Amygdala (tissue), 56 donors: ENCODE results near the gene GLRA1.
A peak's percentile ranks its signal among the peaks of the same experiment; 100 is the strongest.
"Not testable (repeated sequence)": the region's sequence is repeated elsewhere in the genome, so short reads cannot be mapped to it uniquely, and the experiment has no call there.

Experiments
- DNase-seq, 56 donors: peaks; one replicate each; lab custom pipeline; 2025; lab: John Stamatoyannopoulos, UW

The GLRA1 gene

DNA sequence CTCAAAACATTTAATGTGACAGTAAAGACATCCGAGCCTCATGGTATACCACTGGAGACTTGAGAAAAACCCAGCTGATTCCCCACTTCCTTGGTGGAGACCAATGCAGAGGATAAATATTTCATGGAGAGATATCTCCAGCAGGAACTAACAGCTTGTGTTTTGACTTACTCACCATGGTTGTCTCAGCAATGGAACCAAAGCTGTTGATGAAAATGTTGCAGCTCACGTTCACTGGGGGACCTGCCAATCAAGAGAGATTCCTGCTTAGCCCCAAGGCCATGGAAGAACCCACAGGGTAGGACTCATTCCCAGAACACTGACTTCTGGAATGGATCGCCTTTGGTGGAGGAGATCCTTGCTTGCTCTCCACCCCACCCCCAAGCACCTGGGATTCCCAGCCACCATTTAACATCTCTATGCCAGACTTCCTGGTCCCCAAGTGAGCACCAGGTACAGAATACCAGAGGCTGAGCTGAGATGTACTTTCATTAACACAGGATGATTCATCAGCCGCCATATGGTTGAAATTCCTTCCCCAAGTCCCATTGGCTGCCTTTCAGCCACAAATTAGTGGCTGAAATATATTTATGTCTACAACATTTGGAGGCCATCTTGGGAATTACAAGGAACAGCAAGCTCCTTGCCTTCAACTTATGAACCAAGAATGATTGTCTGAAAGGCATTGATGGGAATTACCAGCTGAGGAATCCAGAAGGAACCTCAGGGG, 37.9 kb downstream of the GLRA1 start:
- DNase-seq, result no peak

DNA sequence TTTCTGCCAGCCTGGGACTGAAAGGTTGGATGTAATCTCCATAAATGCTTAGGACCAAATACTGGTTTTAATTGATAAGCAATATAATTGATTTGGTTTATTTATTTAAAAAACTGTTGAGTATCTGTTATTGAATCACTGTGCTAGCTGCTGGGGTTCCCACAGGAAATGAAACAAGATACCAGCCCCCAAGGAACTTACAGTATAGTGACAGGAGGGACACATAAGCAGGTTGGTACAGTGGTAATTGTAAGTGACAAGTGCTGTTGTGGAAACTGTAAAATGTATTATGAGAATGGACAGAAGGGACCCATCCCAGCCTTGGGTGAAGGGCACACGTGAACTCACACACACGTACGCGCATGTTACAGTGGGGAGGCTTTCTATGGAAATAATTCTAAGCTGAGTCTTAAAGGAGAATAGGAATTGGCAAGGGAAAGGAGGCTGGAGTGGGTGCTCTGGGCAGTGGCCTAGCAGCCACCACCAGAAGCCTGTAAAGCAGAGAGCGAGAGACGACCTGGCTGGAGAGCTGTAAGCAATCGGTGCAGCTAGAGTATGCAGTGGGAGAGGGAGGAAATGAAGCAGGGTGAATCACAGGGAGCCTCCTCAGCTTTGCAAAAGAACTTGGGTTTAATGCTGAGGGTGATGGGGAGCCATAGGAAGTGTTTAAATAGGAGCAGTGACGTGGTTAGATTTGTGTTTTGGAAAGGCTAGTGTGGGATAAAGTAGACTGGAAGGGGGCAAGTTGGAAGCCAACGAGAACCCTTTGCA, 39.3 kb downstream of the GLRA1 start:
- no peak for DNase-seq

DNA sequence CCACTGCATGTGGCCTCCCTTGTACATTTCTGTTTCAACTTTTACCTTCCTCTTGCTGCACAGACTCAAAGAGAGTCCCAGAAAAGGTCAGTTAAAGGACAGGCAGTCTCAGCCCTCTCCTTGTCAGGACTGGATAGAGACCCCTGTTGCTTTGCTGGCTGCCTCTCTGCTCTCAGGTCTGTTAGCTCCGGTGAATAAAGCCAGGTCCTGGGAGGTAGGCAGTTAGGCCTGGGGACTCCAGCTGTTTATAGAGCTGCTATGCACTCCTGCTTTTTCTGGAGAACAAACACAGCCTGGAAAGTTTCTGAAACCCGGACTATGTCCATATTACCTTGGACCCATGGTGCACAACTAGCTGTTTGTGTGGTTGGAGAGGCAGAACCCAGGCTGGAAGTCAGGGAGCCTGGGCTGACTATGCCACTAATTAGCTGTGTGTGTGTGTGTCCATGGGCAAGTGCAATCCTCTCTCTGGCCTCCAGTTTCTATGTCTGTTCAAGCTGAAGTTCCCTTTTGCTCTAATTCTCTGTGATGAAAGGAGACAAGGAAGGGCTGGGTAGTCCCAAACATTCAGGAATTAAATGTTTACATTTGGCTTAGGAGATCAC, 42.9 kb downstream of the GLRA1 start:
- no peak for DNase-seq

DNA sequence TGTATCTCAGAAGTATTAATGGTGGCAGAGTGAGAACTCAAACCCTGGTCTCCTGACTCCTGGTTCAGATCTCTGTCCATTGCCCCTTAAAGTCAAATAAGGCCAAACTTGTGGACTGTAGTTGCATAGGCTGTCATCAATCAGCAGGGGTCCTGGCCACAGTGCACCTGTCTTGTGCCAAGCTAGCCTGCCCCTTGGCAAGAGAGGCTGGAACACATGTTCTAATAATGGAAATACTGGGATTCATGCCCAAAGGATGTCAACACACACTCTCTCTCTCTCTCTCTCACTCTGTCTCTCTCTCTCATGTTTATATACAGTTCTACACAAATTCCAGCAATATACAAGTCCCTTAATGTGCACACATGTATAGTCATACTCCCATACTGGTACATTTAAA, 44.3 kb downstream of the GLRA1 start:
- peak in 8 of 56 donors; percentile 0 to 30 (median 5) for DNase-seq

DNA sequence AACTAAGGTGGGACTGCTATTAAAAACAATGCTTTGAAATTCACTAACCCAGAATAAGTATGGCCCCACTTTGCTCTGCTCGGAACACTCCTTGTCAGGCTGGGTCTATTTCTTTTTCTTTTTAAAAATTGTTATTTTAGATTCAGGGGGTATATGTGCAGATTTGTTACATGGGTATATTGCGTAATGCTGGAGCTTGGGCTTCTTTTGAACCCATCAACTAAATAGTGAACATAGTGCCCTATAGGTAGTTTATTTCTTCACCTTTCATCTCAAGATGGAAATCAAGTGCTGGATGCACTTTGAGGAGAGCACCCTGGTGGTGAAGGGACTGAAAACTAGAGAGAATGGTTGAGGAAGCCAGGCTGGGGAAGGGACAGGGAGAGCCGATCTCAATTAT, 51.0 kb downstream of the GLRA1 start:
- no peak for DNase-seq

DNA sequence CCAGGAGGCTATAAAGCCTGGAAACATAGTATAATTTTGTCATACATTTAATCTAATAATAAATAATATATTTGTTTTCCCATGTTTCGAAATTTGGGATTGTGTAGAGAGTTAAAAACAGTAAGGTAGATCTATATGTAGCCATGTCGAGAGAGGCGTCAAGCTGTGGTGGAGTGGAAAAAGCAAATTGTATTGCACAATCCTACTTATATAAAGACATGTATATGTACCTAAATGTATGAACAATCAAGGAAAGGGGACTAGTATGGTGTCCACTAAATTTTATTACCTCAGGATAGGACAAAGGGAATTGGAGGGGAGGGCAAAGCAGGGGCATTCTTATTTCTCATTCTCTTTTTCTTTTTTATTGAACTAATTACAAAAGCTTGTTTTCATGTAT, 52.0 kb downstream of the GLRA1 start:
- DNase-seq, result no peak

DNA sequence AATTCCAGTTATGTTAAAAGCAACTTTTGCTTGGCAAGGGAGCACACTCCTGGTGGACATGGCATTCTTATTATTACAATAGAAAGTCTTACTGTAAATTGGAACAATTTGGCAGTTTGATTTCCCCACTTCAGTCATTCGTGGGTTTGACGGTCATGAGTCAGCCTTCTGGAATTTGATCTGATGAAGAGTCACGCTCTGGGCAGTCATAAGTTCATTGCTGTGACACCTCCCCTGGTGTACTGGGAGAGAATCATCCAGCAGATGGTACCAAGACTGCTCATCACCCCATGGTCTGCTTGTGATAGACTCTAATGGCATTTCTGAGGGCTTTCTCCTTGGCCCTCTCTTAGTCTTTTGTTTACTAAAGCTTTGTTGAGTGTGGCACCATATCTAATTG, 53.8 kb downstream of the GLRA1 start:
- DNase-seq, result no peak

DNA sequence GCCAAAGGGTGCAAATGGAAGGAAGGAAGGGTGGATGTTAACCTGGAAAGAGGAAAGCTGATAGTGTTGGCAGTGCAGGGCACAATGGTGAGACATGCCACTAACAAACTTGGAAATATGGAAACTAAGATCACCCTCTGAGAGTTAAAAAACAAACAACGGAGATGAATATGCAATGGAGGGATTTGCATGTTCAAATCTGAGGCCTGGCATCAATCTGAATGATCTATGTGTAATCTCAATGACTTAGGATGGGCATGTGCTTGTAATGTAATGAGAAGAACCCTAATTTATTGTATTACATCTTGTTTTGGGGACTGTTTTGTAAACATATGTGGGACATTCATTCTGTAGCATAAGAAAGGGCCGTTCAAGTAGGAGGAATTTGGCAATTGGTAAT, 54.4 kb downstream of the GLRA1 start:
- no peak for DNase-seq

DNA sequence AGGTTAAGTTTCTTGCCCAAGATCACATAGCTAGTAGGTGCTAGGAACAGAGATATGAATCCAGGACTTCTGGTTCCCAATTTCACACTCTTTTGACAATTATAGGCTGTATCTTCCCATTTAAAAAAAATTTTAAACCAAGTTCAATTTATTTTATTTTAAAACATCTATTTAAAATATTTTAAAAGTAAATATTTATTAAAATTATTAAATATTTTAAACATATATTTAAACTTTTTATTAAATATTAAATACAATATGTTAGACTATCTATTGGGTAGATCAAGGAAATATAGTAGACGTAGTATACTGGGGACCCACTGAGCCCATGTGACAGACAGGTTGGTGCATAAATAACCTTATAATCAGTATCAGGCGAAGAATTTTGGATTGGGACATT, 54.8 kb downstream of the GLRA1 start:
- DNase-seq, result no peak

DNA sequence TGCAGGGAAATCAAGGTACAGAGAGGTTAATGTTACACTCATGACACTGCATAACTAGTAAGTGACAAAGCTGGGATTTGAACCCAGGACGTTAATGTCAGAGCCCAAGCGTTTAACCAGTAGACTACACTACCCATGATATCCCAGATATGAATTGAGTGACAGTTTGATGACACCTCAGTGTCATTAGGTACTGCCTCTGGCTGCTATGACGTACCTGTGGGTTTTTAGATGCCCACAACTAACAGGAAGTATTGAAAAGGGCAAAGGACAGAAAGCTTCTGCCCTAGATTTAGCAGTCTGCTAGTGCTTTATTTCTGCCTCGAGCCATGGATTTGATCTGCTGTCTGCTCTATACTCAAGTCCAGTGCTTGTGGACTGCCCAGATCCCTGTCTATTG, 56.2 kb downstream of the GLRA1 start:
- DNase-seq, result no peak

DNA sequence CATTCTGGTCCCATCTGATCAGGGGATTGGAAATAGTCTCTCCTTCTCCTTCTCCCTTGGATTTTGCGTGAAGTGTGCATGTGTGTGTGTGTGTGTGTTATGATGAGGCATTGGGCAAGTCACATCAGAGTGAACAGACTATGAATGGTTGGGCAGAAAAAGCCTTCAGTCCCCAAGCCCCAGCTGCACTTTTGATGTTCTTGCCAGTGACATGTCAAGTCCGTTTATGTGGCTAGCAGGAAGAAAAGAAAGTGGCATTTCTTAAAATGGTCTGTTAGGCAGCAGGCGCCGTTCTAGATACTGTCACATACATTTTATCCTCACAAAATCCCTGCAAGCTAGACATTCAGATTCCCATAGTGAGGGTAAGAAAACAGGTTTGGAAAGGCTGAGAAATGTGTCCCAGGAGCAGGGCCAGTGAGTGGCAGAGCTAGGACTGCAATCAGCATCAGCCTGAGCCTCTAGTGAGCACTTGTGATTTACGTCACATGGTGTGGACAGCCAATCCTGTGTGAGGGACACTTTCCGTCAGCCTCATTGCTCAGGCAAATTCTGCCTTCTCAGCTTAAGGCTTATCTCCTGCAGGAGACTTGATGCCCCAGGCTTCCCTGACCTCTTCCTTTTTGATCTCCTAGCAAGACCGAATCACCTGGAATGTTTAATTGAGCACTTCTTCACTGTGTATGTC, 60.4 kb downstream of the GLRA1 start:
- no peak for DNase-seq

DNA sequence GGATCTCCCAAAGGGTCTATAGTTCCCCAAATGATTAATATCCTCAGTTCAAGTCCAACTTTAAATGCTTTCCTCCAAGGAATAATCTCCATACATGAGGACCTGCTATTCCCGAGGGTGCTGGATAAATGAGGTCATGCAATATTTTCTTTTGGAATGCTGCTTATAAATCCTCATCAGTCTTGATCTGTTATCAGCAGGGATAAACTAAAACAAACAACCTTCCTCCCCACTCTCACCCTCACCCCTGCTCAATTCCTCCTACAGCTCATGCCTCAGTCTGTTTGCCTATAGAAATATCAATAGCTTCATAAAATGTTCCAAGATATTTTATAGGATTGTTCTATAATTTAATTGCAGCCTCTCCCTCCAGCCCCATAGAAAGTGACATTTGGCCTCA, 61.1 kb downstream of the GLRA1 start:
- no peak for DNase-seq

DNA sequence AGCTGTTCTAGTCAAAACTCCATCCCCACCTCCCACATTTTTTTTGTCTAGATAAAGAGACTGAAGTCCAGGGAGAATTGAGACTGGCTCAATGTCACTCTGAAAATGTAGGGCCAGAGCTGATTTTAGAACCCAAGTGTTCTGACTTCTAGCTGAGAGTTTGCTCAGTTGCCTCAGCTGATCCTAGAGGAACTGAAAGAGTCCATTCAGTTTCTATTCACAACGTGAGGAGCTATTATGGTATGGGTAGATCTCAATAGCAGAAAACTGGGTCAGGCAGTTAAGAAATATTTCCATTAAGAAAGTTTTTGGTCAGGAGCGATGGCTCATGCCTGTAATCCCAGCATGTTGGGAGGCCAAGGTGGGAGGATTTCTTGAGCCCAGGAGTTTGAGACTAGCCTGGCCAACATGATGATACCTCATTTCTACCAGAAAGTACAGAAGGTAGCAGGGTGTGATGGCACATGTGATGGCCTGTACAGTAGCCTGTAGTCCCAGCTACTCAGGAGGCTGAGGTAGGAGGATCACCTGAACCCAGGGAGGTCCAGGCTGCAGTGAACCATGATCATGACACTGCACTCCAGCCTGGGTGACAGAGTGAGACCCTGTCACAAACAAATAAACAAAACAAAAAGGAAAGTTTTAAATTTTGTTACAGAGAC, 61.7 kb downstream of the GLRA1 start:
- DNase-seq, result no peak

DNA sequence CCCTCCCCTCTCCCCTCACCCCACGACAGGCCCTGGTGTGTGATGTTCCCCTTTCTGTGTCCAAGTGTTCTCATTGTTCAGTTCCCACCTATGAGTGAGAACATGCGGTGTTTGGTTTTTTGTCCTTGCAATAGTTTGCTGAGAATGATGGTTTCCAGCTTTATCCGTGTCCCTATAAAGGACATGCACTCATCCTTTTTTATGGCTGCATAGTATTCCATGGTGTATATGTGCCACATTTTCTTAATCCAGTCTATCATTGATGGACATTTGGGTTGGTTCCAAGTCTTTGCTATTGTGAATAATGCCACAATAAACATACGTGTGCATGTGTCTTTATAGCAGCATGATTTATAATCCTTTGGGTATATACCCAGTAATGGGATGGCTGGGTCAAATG, 63.8 kb downstream of the GLRA1 start:
- DNase-seq, result not testable (repeated sequence)

DNA sequence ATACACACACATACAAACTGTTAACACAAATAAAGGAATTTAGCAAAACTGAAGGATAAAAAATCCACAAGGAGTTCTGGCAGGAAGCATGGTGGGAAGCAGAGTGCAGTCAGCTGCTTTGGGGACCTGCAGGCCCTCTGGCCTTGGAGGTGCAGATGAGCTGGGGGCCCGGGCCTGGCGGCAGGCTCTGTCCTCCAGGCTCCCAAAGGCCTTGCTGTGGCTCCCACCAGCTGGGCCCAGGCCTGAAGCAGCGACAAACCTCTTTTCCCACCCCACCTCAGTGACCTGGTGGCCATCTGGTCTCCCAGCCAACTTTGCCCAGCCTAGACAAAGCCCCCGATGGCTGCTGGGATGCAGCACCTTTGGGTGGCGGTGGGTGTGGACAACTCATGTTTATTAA, 67.8 kb downstream of the GLRA1 start:
- DNase-seq, result no peak

DNA sequence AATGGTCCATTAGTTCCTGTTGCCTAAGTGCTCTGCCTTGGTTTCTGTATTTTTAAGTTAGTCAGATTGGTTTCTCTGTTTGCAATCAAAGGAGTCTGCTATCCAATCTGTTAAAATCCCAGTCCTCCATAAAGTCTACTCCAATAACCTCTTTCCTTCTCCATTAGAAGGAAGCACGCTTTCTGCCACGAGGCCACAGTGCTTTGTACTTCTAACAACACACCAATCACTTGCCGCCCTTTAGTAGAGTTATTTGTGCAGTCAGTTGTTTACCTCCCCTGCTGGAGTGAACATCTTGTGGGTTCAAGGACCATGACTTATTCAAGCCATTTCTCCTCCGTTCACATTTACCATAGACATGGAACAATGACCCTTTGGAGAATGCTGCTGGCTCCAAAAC, 69.0 kb downstream of the GLRA1 start:
- no peak for DNase-seq

DNA sequence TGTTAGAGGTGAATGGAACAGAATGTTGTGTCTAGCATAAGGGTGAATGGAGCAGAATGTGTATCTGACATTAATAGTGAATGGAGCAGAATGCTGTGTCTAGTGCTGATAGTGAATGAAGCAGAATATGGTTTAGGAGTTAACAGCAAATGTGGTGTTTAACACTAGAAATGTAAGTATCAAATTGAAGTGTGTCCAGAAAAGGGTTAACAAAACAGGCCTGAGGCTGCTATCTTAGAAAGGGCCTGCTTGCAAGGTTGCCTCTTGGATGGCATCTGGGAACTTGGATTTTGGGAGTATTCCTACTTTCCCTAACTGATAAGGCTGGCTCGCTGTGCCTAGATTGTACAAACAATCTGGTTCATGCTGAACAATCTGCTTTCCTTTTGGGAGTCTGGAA, 76.8 kb downstream of the GLRA1 start:
- DNase-seq, result no peak

DNA sequence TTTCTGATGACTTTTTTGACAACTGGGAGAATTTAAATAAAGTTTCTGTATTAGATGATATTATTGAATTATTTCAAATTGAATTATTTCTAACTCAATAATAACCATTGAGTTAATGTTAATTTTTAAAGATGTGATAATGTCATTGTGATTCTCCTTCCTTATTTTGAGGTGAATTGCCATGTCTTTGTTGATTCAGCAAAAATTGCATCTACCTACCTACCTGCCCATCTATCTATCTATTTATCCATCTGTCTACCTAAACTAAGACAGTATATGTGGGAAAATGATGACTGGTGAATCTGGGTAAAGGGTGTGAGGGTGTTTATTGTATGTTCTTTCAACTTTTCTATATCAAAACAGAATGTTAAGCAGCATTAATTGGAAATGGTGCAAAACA, 77.9 kb downstream of the GLRA1 start:
- no peak for DNase-seq

DNA sequence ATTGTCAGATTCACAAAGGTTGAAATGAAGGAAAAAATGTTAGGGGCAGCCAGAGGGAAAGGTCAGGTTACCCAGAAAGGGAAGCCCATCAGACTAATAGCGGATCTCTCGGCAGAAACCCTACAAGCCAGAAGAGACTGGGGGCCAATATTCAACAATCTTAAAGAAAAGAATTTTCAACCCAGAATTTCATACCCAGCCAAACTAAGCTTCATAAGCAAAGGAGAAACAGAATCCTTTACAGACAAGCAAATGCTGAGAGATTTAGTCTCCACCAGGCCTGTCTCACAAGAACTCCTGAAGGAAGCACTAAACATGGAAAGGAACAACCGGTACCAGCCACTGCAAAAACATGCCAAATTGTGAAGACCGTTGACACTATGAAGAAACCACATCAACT, 91.8 kb downstream of the GLRA1 start:
- not testable (repeated sequence) for DNase-seq

DNA sequence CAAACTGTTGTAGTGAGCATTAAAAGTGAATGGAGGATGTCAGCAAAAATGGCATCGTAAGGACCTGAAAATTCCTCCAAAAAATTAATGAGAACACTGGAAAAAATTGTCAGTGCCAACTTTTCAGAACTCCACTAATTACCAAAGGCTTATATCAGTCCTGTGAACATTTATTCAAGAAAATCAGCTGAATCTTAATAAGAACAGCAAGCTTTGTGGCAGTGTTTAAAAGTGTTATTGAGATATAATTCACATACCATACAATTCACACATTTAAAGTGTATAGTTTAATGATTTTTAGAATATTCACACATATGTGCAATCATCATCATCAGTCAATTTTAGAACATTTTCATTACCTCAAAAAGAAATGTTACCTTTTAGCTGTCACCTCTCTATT, 95.3 kb downstream of the GLRA1 start:
- no peak for DNase-seq

DNA sequence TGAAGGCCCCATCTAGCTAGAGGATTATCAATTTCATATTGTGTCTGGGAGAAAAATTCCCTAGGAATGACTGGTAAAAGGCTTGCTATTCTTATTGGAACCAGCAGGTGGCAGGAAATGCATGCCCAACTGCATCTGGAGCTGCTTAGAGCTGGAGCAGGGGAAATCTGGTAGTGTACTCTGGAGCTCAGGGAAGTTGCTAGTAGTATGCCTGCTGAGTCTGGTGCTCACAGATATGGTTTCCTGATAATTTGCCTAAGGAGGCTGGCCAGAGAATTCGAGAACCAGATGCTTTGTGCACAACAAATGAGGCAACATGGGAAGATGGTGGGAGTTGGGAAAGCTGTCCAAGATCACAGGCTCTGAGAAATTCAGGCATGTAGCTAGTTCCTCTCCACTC, 99.2 kb downstream of the GLRA1 start:
- peak in 51 of 56 donors; percentile 1 to 78 (median 30) for DNase-seq
